B cell (primary cell): ENCODE results near the gene HERC4.

ENCODE experiments used
- CTCF ChIP-seq: fragments of 200-600 bp; IDR thresholded peaks from one replicate; pipeline ENCODE4 v1.8.0; 2022; ENCODE audit warnings: antibody characterized with exemption, mild to moderate bottlenecking
- EZH2 ChIP-seq: IDR thresholded peaks from 2 replicates; pipeline ENCODE4 v1.6.1; 2012; ENCODE audit warnings: borderline replicate concordance, low read depth, mild to moderate bottlenecking, moderate library complexity, low read length; ENCODE audit not compliant: insufficient read depth, poor library complexity, severe bottlenecking

- TF ChIP-seq CTCF = no peak
- no peak for TF ChIP-seq EZH2
Observed at GRCh38 chr10:68081916-68082315, 6.8 kb upstream of the HERC4 start.
